GM18951 (cell line): ENCODE results near the gene HSPBAP1.
"Not testable (repeated sequence)": the region's sequence is repeated elsewhere in the genome, so short reads cannot be mapped to it uniquely, and the experiment has no call there.

ENCODE experiments used
- POLR2A ChIP-seq: IDR thresholded peaks from 4 replicates; pipeline ENCODE4 v1.6.1; 2011; ENCODE audit warnings: mild to moderate bottlenecking; ENCODE audit not compliant: insufficient read length, insufficient read depth; ENCODE audit errors: extremely low read depth
- in situ Hi-C: fragments of 300-500 bp; cut with MboI; formaldehyde crosslinking; loops from one replicate; pipeline ENCODE4 v1.12.0; 2022; ENCODE audit warnings: low sequenced_read_pairs, mixed read lengths, inconsistent platforms; ENCODE audit not compliant: unreplicated experiment

Gene HSPBAP1

GRCh38 chr3:122773944-122774509, 19.6 kb downstream of the HSPBAP1 start:
- in situ Hi-C loops: no loop called here
- no peak for TF ChIP-seq POLR2A

GRCh38 chr3:122772827-122773226, 20.8 kb downstream of the HSPBAP1 start:
- no peak for TF ChIP-seq POLR2A

GRCh38 chr3:122770521-122771202, 23.0 kb downstream of the HSPBAP1 start:
- in situ Hi-C loops: no loop called here
- TF ChIP-seq POLR2A: no peak

More at GRCh38 chr3:122772827-122773226, 20.8 kb downstream of the HSPBAP1 start:
- in situ Hi-C loops: no loop called here

GRCh38 chr3:122767540-122768372, 25.9 kb downstream of the HSPBAP1 start:
- in situ Hi-C loops: no loop called here
- TF ChIP-seq POLR2A: no peak

- TF ChIP-seq POLR2A: no peak
- in situ Hi-C loops: no loop called here
These were observed 27.2 kb downstream of the HSPBAP1 start for GRCh38 chr3:122766430-122766829.

GRCh38 chr3:122760453-122761271, 33.0 kb downstream of the HSPBAP1 start:
- in situ Hi-C loops: no loop called here
- TF ChIP-seq POLR2A: no peak

GRCh38 chr3:122758877-122759560, 34.6 kb downstream of the HSPBAP1 start:
- no peak for TF ChIP-seq POLR2A
- in situ Hi-C loops: no loop called here

GRCh38 chr3:122755491-122755890, 38.1 kb downstream of the HSPBAP1 start:
- in situ Hi-C loops: no loop called here
- TF ChIP-seq POLR2A: no peak

- in situ Hi-C loops: no loop called here
These were observed 38.7 kb downstream of the HSPBAP1 start for GRCh38 chr3:122754929-122755328.

GRCh38 chr3:122748347-122748746, 45.3 kb downstream of the HSPBAP1 start:
- in situ Hi-C loops: no loop called here
- TF ChIP-seq POLR2A: no peak

More at GRCh38 chr3:122754929-122755328, 38.7 kb downstream of the HSPBAP1 start:
- no peak for TF ChIP-seq POLR2A

GRCh38 chr3:122747295-122747694, 46.3 kb downstream of the HSPBAP1 start:
- in situ Hi-C loops: not testable (repeated sequence)

- TF ChIP-seq POLR2A: no peak
- in situ Hi-C loops: no loop called here
These were observed 48.1 kb downstream of the HSPBAP1 start for GRCh38 chr3:122745369-122746021.
